OCI-LY7 (cell line): Measurements from ENCODE around the gene CDC6.

Source experiments
- EZH2phosphoT487 ChIP-seq: fragments of 200-600 bp; sonication (generic); IDR thresholded peaks from 2 replicates; pipeline ENCODE4 v1.6.1; 2018; ENCODE audit warnings: low read depth, borderline replicate concordance, mild to moderate bottlenecking, mixed run types, antibody characterized with exemption, low read length, moderate library complexity, mixed read lengths
- TF ChIP-seq, protein P1 (sequence below): fragments of 200-600 bp; sonication (generic); conservative IDR thresholded peaks from 2 replicates; pipeline ENCODE4 v1.5.1; 2014; ENCODE audit warnings: mild to moderate bottlenecking, antibody characterized with exemption, low read length, moderate library complexity, mixed read lengths

DNA sequence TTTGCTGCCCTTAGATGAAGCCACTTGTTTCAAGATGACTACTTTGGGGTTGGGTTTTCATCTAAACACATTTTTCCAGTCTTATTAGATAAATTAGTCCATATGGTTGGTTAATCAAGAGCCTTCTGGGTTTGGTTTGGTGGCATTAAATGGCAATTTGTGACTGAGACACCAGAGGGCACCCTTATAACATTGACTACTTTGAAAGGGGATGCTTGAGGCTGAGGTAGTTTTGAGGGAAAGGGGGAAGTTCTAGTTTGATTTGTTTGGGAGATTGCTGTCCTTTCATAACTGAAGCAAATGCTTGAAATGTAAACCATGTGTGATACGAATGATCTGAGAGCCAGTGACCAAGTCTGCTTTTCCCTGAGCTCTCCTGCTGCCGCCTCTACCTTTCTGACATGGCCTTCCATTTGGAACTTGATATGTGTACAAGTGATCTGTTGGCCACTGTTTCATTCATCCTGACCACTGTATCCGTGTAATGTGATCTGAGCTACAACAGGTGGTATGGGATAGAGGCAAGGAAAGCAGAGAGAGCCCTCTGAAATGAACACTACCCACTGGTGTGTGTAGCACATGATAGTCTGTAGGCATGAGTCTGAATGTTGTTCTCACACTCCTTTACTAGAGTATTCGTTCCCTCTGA lies 15.5 kb downstream of the CDC6 start:
- TF ChIP-seq, protein P1, sequence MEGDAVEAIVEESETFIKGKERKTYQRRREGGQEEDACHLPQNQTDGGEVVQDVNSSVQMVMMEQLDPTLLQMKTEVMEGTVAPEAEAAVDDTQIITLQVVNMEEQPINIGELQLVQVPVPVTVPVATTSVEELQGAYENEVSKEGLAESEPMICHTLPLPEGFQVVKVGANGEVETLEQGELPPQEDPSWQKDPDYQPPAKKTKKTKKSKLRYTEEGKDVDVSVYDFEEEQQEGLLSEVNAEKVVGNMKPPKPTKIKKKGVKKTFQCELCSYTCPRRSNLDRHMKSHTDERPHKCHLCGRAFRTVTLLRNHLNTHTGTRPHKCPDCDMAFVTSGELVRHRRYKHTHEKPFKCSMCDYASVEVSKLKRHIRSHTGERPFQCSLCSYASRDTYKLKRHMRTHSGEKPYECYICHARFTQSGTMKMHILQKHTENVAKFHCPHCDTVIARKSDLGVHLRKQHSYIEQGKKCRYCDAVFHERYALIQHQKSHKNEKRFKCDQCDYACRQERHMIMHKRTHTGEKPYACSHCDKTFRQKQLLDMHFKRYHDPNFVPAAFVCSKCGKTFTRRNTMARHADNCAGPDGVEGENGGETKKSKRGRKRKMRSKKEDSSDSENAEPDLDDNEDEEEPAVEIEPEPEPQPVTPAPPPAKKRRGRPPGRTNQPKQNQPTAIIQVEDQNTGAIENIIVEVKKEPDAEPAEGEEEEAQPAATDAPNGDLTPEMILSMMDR = peak; percentile 87
- TF ChIP-seq EZH2phosphoT487 = no peak
